Bronchial epithelial cell (primary cell): ENCODE measurements around the gene FIBCD1. TPM values are rescaled to one million over a fixed set of nuclear protein-coding genes. Genes with fewer than 3 reads are reported as not detected.

Experiments
- DNase-seq: peaks from one replicate; pipeline ENCODE4 v3.0.0-alpha.2; 2010; ENCODE audit warnings: low read depth
- FAIRE-seq: peaks from 2 replicates; lab custom pipeline; 2011; peaks lifted over from hg19 to GRCh38; lab: Jason Lieb, UNC
- H3K27me3 ChIP-seq: 2 replicates; pipeline ENCODE4 v1.5.1; 2011; ENCODE audit warnings: low read length; ENCODE audit not compliant: control insufficient read depth, insufficient read depth
- H3K36me3 ChIP-seq: 2 replicates; pipeline ENCODE4 v1.5.1; 2011; ENCODE audit warnings: low read length; ENCODE audit not compliant: control insufficient read depth, insufficient read depth
- H3K4me3 ChIP-seq: 2 replicates; pipeline ENCODE4 v1.5.1; 2011; ENCODE audit warnings: mild to moderate bottlenecking, low read depth, low read length, control low read depth
- total RNA-seq: library from RNA; depleted of rRNA; stranded (reverse); fragments of >200 nt; gene quantifications from 2 replicates; pipeline ENCODE4 v1.2.1, GENCODE V29; 2014
- TF ChIP-seq, protein P1 (sequence below): IDR thresholded peaks from 2 replicates; pipeline ENCODE4 v1.5.1; 2011; ENCODE audit warnings: mild to moderate bottlenecking, moderate library complexity, low read length, control low read depth, inconsistent platforms; ENCODE audit not compliant: insufficient read depth, severe bottlenecking

FIBCD1 gene
- total RNA-seq, 1 donor from 2014 or later = 0.26 TPM

DNA sequence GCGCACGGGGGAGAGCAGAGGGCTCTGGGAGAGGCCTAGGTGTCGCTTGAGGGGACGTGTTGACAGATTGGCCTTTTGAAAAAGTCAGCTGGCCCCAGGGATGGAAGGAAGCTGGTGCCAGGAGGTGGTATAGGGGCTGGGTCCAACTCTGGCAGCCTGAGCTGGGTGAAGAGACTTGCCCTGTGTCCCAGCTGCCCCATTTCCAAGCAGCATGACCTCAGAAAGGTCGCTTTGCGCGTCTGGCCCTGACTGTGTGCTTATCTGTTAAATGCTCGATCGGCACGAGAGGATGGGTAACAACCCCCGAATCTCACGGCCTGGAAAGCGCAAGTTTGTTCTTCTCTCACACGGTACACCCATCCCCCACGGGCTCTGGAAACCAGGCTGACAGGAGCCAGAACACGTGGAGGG is 38.8 kb upstream of the FIBCD1 start:
- peaks cover 32% of the 10 kb centered on the region for H3K27me3 ChIP-seq
- H3K36me3 ChIP-seq = no peaks in the 10 kb centered on the region
- FAIRE-seq (no peak), DNase-seq (no peak)
- TF ChIP-seq, protein P1, sequence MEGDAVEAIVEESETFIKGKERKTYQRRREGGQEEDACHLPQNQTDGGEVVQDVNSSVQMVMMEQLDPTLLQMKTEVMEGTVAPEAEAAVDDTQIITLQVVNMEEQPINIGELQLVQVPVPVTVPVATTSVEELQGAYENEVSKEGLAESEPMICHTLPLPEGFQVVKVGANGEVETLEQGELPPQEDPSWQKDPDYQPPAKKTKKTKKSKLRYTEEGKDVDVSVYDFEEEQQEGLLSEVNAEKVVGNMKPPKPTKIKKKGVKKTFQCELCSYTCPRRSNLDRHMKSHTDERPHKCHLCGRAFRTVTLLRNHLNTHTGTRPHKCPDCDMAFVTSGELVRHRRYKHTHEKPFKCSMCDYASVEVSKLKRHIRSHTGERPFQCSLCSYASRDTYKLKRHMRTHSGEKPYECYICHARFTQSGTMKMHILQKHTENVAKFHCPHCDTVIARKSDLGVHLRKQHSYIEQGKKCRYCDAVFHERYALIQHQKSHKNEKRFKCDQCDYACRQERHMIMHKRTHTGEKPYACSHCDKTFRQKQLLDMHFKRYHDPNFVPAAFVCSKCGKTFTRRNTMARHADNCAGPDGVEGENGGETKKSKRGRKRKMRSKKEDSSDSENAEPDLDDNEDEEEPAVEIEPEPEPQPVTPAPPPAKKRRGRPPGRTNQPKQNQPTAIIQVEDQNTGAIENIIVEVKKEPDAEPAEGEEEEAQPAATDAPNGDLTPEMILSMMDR = no peak
- H3K4me3 ChIP-seq = no peak overlapping the region

- Histone ChIP-seq H3K4me3 (no peak overlapping the region), H3K27me3 (peaks cover 28% of the 10 kb centered on the region), H3K36me3 (no peaks in the 10 kb centered on the region)
- TF ChIP-seq, protein P1 = no peak
- DNase-seq (no peak), FAIRE-seq (no peak)
Measured at GRCh38 chr9:130975932-130976841, 37.1 kb upstream of the FIBCD1 start.

GRCh38 chr9:130975156-130975555 is 36.1 kb upstream of the FIBCD1 start:
- peaks cover 24% of the 10 kb centered on the region for H3K27me3 ChIP-seq
- TF ChIP-seq, protein P1 = no peak
- no peaks in the 10 kb centered on the region for H3K36me3 ChIP-seq
- FAIRE-seq (no peak), DNase-seq (no peak)
- H3K4me3 ChIP-seq = no peak overlapping the region

GRCh38 chr9:130974697-130975096 is 35.6 kb upstream of the FIBCD1 start:
- no peaks in the 10 kb centered on the region for H3K36me3 ChIP-seq
- TF ChIP-seq, protein P1 = no peak
- DNase-seq = no peak
- H3K4me3 ChIP-seq = no peak overlapping the region
- no peak for FAIRE-seq
- H3K27me3 ChIP-seq = peaks cover 21% of the 10 kb centered on the region

DNA sequence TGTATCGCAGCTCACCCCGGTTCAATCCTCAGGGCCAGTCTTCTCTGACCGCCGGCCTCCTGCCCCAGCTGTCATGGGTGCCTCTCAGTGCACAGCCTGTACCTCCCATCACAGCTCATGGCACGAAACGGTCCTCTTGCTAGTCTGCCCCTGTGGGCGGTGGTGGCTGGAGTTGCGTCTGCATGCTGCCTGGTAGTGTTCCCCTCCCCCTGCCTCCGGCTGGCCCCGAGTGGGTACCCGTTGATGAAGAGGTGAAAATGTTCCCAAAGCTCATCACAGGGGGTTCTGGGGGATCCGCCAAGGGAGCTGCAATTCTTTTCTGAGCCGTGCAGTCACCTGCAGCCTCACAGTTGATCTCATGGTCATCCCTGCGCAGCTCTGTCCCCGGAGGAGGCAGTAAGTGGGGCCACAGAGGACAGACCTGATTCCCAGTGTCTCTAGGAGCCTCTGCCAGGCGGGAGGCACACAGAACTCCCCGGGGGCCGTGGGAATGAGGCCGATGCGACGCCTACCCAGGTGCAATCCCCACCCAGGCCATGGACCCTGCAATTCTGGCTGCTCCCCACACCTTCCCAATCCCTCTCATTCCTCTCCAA is 34.7 kb upstream of the FIBCD1 start:
- H3K36me3 ChIP-seq = no peaks in the 10 kb centered on the region
- no peak for FAIRE-seq
- H3K27me3 ChIP-seq = peaks cover 21% of the 10 kb centered on the region
- TF ChIP-seq, protein P1 = no peak
- no peak for DNase-seq
- H3K4me3 ChIP-seq = no peak overlapping the region
